H1 (cell line): Measurements from ENCODE around the gene TRAF3. TPM values are rescaled to one million over a fixed set of nuclear protein-coding genes. Genes with fewer than 3 reads are reported as not detected.

Source experiments
- CTCF ChIA-PET: fragments of 300-600 bp; sonication (Branson Sonifier 250); formaldehyde crosslinking; loops from one replicate; lab custom pipeline; 2021; ENCODE audit not compliant: partially characterized antibody; lab: Charles Lee
- POLR2A ChIA-PET: fragments of 300-600 bp; sonication (Branson Sonifier 250); formaldehyde crosslinking; loops from one replicate; lab custom pipeline; 2021; ENCODE audit warnings: inconsistent platforms; ENCODE audit not compliant: partially characterized antibody; lab: Charles Lee
- DNase-seq, 2 experiments: peaks; one replicate each; pipeline versions ENCODE4 v3.0.0 to v3.0.0-alpha.2; 2010 to 2022; ENCODE audit warnings: low spot score in 2 of 2, low read depth in 1 of 2, mixed read lengths in 1 of 2
- FAIRE-seq: peaks from 2 replicates; lab custom pipeline; 2011; peaks lifted over from hg19 to GRCh38; lab: Jason Lieb, UNC
- H2AFZ ChIP-seq: 2 replicates; pipeline ENCODE4 v1.8.1; 2012; ENCODE audit warnings: low read length, inconsistent platforms
- H2AK5ac ChIP-seq: 2 replicates; pipeline ENCODE4 v1.6.1; 2013; ENCODE audit warnings: low read depth, low read length
- H2BK120ac ChIP-seq: replicated peaks from 2 replicates; pipeline ENCODE3; 2013; ENCODE audit warnings: low read depth, low read length, inconsistent platforms
- H2BK12ac ChIP-seq: 2 replicates; pipeline ENCODE4 v1.6.1; 2013; ENCODE audit warnings: low read depth, low read length
- H2BK15ac ChIP-seq: 2 replicates; pipeline ENCODE4 v1.6.1; 2013; ENCODE audit warnings: low read length
- H2BK20ac ChIP-seq: 2 replicates; pipeline ENCODE4 v1.6.1; 2013; ENCODE audit warnings: low read length
- H2BK5ac ChIP-seq: 2 replicates; pipeline ENCODE4 v1.6.1; 2013; ENCODE audit warnings: low read depth, low read length
- H3K14ac ChIP-seq: 2 replicates; pipeline ENCODE4 v1.6.1; 2013; ENCODE audit warnings: inconsistent platforms; ENCODE audit not compliant: insufficient read length
- H3K18ac ChIP-seq: 2 replicates; pipeline ENCODE4 v1.6.1; 2013; ENCODE audit warnings: low read length; ENCODE audit errors: extremely low read depth
- H3K23ac ChIP-seq: 2 replicates; pipeline ENCODE4 v1.6.1; 2013; ENCODE audit warnings: inconsistent platforms; ENCODE audit not compliant: insufficient read length
- H3K23me2 ChIP-seq: 2 replicates; pipeline ENCODE4 v1.6.1; 2013; ENCODE audit warnings: low read depth, low read length
- H3K27ac ChIP-seq: 2 replicates; pipeline ENCODE4 v1.6.1; 2011; ENCODE audit warnings: low read depth, low read length, inconsistent platforms
- H3K27me3 ChIP-seq, 4 experiments: replicated peaks in 1 of 4; 1 replicate in 1 of 4; 2 replicates in 3 of 4; pipeline versions ENCODE4 v1.6.1 to v1.8.1; 2011 to 2013; ENCODE audit warnings: low read length in 3 of 4, mild to moderate bottlenecking in 3 of 4, inconsistent platforms in 2 of 4, mixed read lengths in 2 of 4, moderate library complexity in 1 of 4; ENCODE audit not compliant: control insufficient read depth in 3 of 4, insufficient read depth in 3 of 4; ENCODE audit errors: extremely low read depth in 1 of 4
- H3K36me3 ChIP-seq, 4 experiments: 2 replicates each; pipeline versions ENCODE4 v1.6.1 to v1.8.1; 2011 to 2013; ENCODE audit warnings: mild to moderate bottlenecking in 4 of 4, low read length in 3 of 4, moderate library complexity in 2 of 4, control low read depth in 1 of 4, inconsistent platforms in 1 of 4; ENCODE audit not compliant: insufficient read depth in 4 of 4, control insufficient read depth in 2 of 4
- H3K4ac ChIP-seq: replicated peaks from 2 replicates; pipeline ENCODE3; 2013; ENCODE audit warnings: low read length, low read depth, mixed read lengths, inconsistent platforms; ENCODE audit not compliant: insufficient read length
- H3K4me1 ChIP-seq, 4 experiments: replicated peaks in 1 of 4; 1 replicate in 1 of 4; 2 replicates in 3 of 4; pipeline versions ENCODE4 v1.6.1 to v1.8.1; 2011 to 2013; ENCODE audit warnings: low read length in 3 of 4, inconsistent platforms in 2 of 4, mixed read lengths in 1 of 4; ENCODE audit not compliant: insufficient read depth in 4 of 4, control insufficient read depth in 3 of 4
- H3K4me2 ChIP-seq, 2 experiments: 2 replicates each; pipeline versions ENCODE4 v1.6.1 to v1.8.1; 2011 to 2013; ENCODE audit warnings: low read depth in 2 of 2, low read length in 2 of 2, control low read depth in 1 of 2, inconsistent platforms in 1 of 2, mild to moderate bottlenecking in 1 of 2; ENCODE audit not compliant: insufficient read depth in 1 of 2
- H3K4me3 ChIP-seq, 4 experiments: fragments of 200-600, 300-600 bp in 1 of 4; sonication (generic), shearing (Covaris generic), sonication (Bioruptor Twin) in 1 of 4; 2 replicates each; pipeline versions ENCODE4 v1.5.1 to v1.8.1; 2011 to 2016; ENCODE audit warnings: low read length in 4 of 4, low read depth in 3 of 4, control low read depth in 2 of 4, inconsistent platforms in 2 of 4, mild to moderate bottlenecking in 2 of 4, mixed read lengths in 1 of 4, moderate library complexity in 1 of 4; ENCODE audit not compliant: insufficient read depth in 2 of 4; ENCODE audit errors: extremely low read depth in 1 of 4
- H3K56ac ChIP-seq: replicated peaks from 2 replicates; pipeline ENCODE3; 2013; ENCODE audit warnings: low read depth, mild to moderate bottlenecking, mixed read lengths, low read length, inconsistent platforms; ENCODE audit not compliant: insufficient read length
- H3K79me1 ChIP-seq: 2 replicates; pipeline ENCODE4 v1.6.1; 2013; ENCODE audit warnings: low read depth, low read length, control low read depth
- H3K79me2 ChIP-seq, 2 experiments: 2 replicates each; pipeline versions ENCODE4 v1.6.1 to v1.8.1; 2012 to 2013; ENCODE audit warnings: low read length in 2 of 2, mild to moderate bottlenecking in 2 of 2, inconsistent platforms in 1 of 2; ENCODE audit not compliant: insufficient read depth in 2 of 2, control insufficient read depth in 1 of 2
- H3K9ac ChIP-seq, 4 experiments: replicated peaks in 1 of 4; 1 replicate in 1 of 4; 2 replicates in 3 of 4; pipeline versions ENCODE4 v1.6.1 to v1.8.1; 2011 to 2013; ENCODE audit warnings: low read depth in 3 of 4, low read length in 3 of 4, control low read depth in 2 of 4, mild to moderate bottlenecking in 2 of 4, moderate library complexity in 2 of 4, inconsistent platforms in 1 of 4; ENCODE audit errors: extremely low read depth in 1 of 4
- H3K9me3 ChIP-seq, 2 experiments: 2 replicates each; pipeline versions ENCODE4 v1.6.1 to v1.8.1; 2012 to 2013; ENCODE audit warnings: mild to moderate bottlenecking in 2 of 2, moderate library complexity in 2 of 2, control low read depth in 1 of 2, inconsistent platforms in 1 of 2, low read depth in 1 of 2, low read length in 1 of 2, mixed read lengths in 1 of 2; ENCODE audit not compliant: insufficient read depth in 2 of 2
- H4K20me1 ChIP-seq, 2 experiments: replicated peaks in 1 of 2; 2 replicates each; pipeline versions ENCODE3 to v1.8.1; 2011 to 2013; ENCODE audit warnings: inconsistent platforms in 2 of 2, low read length in 2 of 2, mild to moderate bottlenecking in 1 of 2; ENCODE audit not compliant: insufficient read depth in 2 of 2, control insufficient read depth in 1 of 2
- H4K5ac ChIP-seq: 2 replicates; pipeline ENCODE4 v1.6.1; 2013; ENCODE audit warnings: low read length, low read depth, mixed read lengths, inconsistent platforms; ENCODE audit not compliant: insufficient read length
- H4K8ac ChIP-seq: 2 replicates; pipeline ENCODE4 v1.8.0; 2013; ENCODE audit warnings: mild to moderate bottlenecking, moderate library complexity, low read length, inconsistent platforms; ENCODE audit not compliant: insufficient read depth; ENCODE audit errors: extremely low read depth
- H4K91ac ChIP-seq: replicated peaks from 2 replicates; pipeline ENCODE3; 2013; ENCODE audit warnings: low read length, mixed read lengths, inconsistent platforms; ENCODE audit not compliant: insufficient read length
- CHD2 ChIP-seq: IDR thresholded peaks from 2 replicates; pipeline ENCODE4 v1.6.1; 2012; ENCODE audit warnings: low read length, improper control_type of control experiment
- CTCF ChIP-seq, 3 experiments: IDR thresholded peaks; 1 replicate in 2 of 3; 2 replicates in 1 of 3; pipeline versions ENCODE4 v1.5.1 to v1.6.1; 2011; ENCODE audit warnings: low read length in 3 of 3, mild to moderate bottlenecking in 3 of 3, inconsistent platforms in 2 of 3, low read depth in 1 of 3, moderate library complexity in 1 of 3; ENCODE audit not compliant: insufficient read depth in 1 of 3; ENCODE audit errors: control extremely low read depth in 1 of 3
- GABPA ChIP-seq: IDR thresholded peaks from 2 replicates; pipeline ENCODE4 v1.6.1; 2011; ENCODE audit warnings: mild to moderate bottlenecking, low read length, moderate library complexity, borderline replicate concordance; ENCODE audit not compliant: insufficient read depth
- WGBS, 2 experiments: shearing (Covaris generic) in 1 of 2; methylation state at CpG; one replicate each; pipeline versions ENCODE4 v1.1.6 to v1.1.7; 2013 to 2015; ENCODE audit warnings: low lambda C conversion rate in 2 of 2, mixed read lengths in 2 of 2, inconsistent platforms in 1 of 2, low coverage in 1 of 2, missing lambda C conversion rate in 1 of 2; ENCODE audit not compliant: insufficient replicate concordance in 2 of 2, insufficient coverage in 1 of 2, insufficient read length in 1 of 2; ENCODE audit errors: extremely low coverage in 1 of 2, missing lambda C conversion rate in 1 of 2; 5-methylcytosine and 5-hydroxymethylcytosine counted together
- polyA plus RNA-seq, 7 experiments: library from polyadenylated mRNA; depleted of rRNA in 3 of 7; stranded (reverse) in 5 of 7; unstranded in 2 of 7; fragments of >200 nt in 5 of 7; fragments of 200-250 nt in 2 of 7; gene quantifications; 1 replicate in 5 of 7; 2 replicates in 1 of 7; 4 replicates in 1 of 7; pipeline versions ENCODE4 v1.2.1 to v1.2.3, GENCODE V29; 2011 to 2013; ENCODE audit warnings: missing spikeins in 2 of 7, mixed read lengths in 2 of 7
- total RNA-seq: library from RNA; stranded (reverse); fragmentation: NEBNext Ultra II Directional; extraction: Animal tissue kit (Norgen Biotek cat#: 25700); gene quantifications from 2 replicates; pipeline ENCODE4 v1.2.1, GENCODE V29; 2021

Gene TRAF3
- total and polyA plus RNA-seq, 2 of the 8 experiments (the other 6 are each of a cell fraction or from before 2014, with no cell fraction given): 5.8 to 12.1 TPM

- Histone ChIP-seq H3K79me1 (no peaks in the 10 kb centered on the region), H3K27ac (no peak overlapping the region), H4K5ac (no peak overlapping the region), H3K4me2 (no peak overlapping the region), H4K8ac (no peak overlapping the region), H3K23ac (no peak overlapping the region), H3K27me3 (no peaks in the 10 kb centered on the region), H2BK5ac (no peak overlapping the region), H3K23me2 (no peaks in the 10 kb centered on the region; the same call in 1 of the 2 replicates), H4K91ac (no peak overlapping the region), H2AFZ (no peak overlapping the region), H2BK120ac (no peak overlapping the region), H2BK12ac (no peak overlapping the region), H3K79me2 (no peaks in the 10 kb centered on the region), H2BK20ac (no peak overlapping the region), H2BK15ac (no peak overlapping the region), H3K9ac (no peak overlapping the region), H2AK5ac (no peak overlapping the region), H3K18ac (no peak overlapping the region), H3K36me3 (no peaks in the 10 kb centered on the region; a peak in 2 of 8 replicates), H3K9me3 (no peaks in the 10 kb centered on the region), H3K4me3 (no peak overlapping the region), H4K20me1 (peaks cover 0 to 1% of the 10 kb centered on the region in 2 experiments), H3K56ac (no peak overlapping the region), H3K14ac (no peak overlapping the region), H3K4me1 (peaks cover 0 to 2% (median 0%) of the 10 kb centered on the region in 4 experiments; a peak in 1 of 7 replicates), H3K4ac (no peak overlapping the region)
- no peak for DNase-seq
- FAIRE-seq: no peak
- CTCF ChIA-PET: interaction anchor here (1.0 to 1.6 kb wide), 3 partner anchors 48 to 97 kb away, joined by 3 to 4 read pairs (median 4); no protein-coding TSS in a partner anchor
- no peak for TF ChIP-seq GABPA
- TF ChIP-seq CTCF (IDR thresholded peaks at IDR 0.05; ENCODE audit: control extremely low read depth in 1 of 3, insufficient read depth in 1 of 3, low read depth in 1 of 3, low read length in 3 of 3): no peak
- no peak for TF ChIP-seq CHD2
- POLR2A ChIA-PET: no interaction called here
- 64% methylated on average over 5 of the region's 5 CpGs; no CpG with 5 or more reads in 1 of the 2 experiments for WGBS, 2 experiments
Measured at GRCh38 chr14:102882226-102882906, 105.1 kb downstream of the TRAF3 start.
